SK-N-MC (cell line): ENCODE data around the gene KCNQ1OT1.

Source experiments
- DNase-seq: peaks from one replicate; pipeline ENCODE4 v3.0.0-alpha.2; 2011; ENCODE audit warnings: low read depth, low spot score
- H3K27ac ChIP-seq: fragments of 200-600 bp; sonication (generic); 2 replicates; pipeline ENCODE4 v1.5.1; 2016; ENCODE audit warnings: mixed run types
- H3K36me3 ChIP-seq: fragments of 200-600 bp; sonication (generic); 2 replicates; pipeline ENCODE4 v1.6.1; 2017; ENCODE audit warnings: antibody characterized with exemption, low read length, mixed read lengths; ENCODE audit not compliant: insufficient read depth
- H3K4me3 ChIP-seq: fragments of 200-600 bp; sonication (generic); 2 replicates; pipeline ENCODE4 v1.5.1; 2016
- H3K9ac ChIP-seq: fragments of 200-600 bp; sonication (generic); 2 replicates; pipeline ENCODE4 v1.8.0; 2017; ENCODE audit warnings: mixed run types, mixed read lengths; ENCODE audit not compliant: insufficient read length
- H3K9me3 ChIP-seq: fragments of 200-600 bp; sonication (generic); 2 replicates; pipeline ENCODE4 v1.6.1; 2017; ENCODE audit warnings: low read depth, mild to moderate bottlenecking, antibody characterized with exemption, low read length, moderate library complexity, mixed read lengths
- EZH2 ChIP-seq: fragments of 200-600 bp; sonication (generic); IDR thresholded peaks from one replicate; pipeline ENCODE4 v1.6.1; 2017; ENCODE audit warnings: antibody characterized with exemption
- FOXP2 ChIP-seq: optimal IDR thresholded peaks from 2 replicates; pipeline ENCODE3; 2011; ENCODE audit warnings: mild to moderate bottlenecking, moderate library complexity; ENCODE audit not compliant: insufficient read depth; ENCODE audit errors: extremely low read length, control extremely low read depth
- POLR2AphosphoS5 ChIP-seq: IDR thresholded peaks from 2 replicates; pipeline ENCODE4 v1.6.1; 2012; ENCODE audit warnings: mild to moderate bottlenecking, low read depth, low read length, borderline replicate concordance

Gene KCNQ1OT1

DNA sequence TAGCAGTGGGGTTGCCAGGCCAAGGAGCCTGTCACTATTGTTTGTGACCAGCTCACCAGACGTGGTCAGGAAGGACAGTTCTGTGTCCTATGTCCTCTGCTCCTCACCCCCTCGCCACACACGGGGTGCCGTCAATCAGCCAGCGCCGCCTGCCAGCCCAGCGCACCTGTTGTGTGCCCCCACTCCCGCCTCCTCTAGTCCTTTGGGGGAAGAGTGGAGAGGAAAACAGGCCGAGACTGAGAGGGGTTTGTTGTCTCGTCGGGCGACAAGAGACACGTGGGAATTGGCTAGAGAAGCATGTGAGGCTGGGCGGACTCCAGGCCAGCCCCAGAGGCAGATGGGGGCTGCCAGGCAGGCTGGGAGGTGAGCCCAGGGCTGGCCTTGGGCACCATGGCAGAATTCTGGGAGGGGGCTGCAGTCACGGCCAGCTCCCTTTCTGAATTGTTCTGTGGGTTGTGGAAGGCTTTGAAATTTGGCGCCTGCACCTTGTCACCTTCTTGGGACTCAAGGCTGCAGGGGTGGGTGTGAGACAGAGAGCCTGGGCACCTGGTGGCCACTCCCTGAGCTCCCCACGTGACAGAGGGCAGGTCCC is 3.1 kb upstream of the KCNQ1OT1 start:
- peak overlapping the region; percentile 86 for H3K27ac ChIP-seq
- no peak for DNase-seq
- no peaks in the 10 kb centered on the region for H3K36me3 ChIP-seq
- H3K9ac ChIP-seq = peak overlapping the region; percentile 48
- peak overlapping the region; percentile 51; the same call in 1 of the 2 replicates for H3K4me3 ChIP-seq
- no peaks in the 10 kb centered on the region for H3K9me3 ChIP-seq
- no peak for TF ChIP-seq FOXP2
- no peak for TF ChIP-seq POLR2AphosphoS5
- TF ChIP-seq EZH2 = no peak

DNA sequence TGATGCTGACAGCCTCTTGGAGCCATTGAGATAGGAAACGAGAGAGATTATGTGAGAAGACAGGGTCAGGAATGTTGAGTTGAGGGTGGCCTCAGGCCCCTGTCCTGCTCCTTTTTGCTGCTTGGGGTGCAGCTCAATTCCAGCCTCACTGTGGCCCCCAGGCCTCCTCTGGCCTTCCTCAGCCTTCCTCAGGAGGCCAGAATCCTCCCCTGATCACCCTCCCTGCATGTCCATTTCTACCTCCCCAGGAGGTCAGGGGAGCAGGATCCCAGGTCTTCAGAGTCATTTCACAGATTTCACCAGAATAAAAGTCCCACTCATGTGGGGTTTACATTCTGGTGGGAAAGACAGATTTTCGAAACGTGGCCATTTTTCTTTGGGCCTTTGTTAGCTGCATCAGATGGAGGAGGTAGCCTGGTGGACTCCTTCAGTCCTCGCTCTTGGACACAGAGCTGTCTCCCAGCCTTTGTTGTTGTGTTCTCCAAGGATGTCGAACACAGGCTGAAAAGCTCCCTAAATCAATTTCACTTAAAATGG is 2.2 kb upstream of the KCNQ1OT1 start:
- Histone ChIP-seq H3K4me3 (no peak overlapping the region), H3K9ac (no peak overlapping the region), H3K36me3 (no peaks in the 10 kb centered on the region), H3K9me3 (no peaks in the 10 kb centered on the region), H3K27ac (peak overlapping the region; percentile 86)
- TF ChIP-seq EZH2 (no peak), POLR2AphosphoS5 (no peak), FOXP2 (no peak)
- DNase-seq = no peak

DNA sequence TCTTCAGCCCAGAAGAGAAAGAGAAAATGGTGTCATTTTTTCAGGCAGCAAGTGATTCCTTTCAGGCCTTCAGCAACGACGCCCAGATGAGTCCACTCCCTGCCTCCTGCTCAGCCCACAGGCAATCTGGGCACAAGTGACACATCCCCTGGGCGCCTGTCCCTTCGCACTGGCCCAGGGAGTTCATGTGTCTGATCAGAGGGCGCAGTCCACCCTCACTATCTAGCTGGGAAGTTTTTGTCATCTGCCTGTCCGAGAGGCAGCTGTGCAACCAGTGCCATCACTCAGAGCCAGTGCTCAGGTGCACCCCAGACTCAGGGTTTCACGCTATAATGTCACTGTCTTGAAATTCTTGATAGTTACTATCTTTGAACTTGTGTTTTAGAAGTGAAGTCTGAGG is 1.4 kb upstream of the KCNQ1OT1 start:
- Histone ChIP-seq H3K27ac (peak overlapping the region; percentile 86), H3K4me3 (no peak overlapping the region), H3K9me3 (no peaks in the 10 kb centered on the region), H3K9ac (no peak overlapping the region), H3K36me3 (peaks cover 5% of the 10 kb centered on the region; the same call in 1 of the 2 replicates)
- no peak for DNase-seq
- TF ChIP-seq POLR2AphosphoS5 (no peak), FOXP2 (no peak), EZH2 (no peak)

DNA sequence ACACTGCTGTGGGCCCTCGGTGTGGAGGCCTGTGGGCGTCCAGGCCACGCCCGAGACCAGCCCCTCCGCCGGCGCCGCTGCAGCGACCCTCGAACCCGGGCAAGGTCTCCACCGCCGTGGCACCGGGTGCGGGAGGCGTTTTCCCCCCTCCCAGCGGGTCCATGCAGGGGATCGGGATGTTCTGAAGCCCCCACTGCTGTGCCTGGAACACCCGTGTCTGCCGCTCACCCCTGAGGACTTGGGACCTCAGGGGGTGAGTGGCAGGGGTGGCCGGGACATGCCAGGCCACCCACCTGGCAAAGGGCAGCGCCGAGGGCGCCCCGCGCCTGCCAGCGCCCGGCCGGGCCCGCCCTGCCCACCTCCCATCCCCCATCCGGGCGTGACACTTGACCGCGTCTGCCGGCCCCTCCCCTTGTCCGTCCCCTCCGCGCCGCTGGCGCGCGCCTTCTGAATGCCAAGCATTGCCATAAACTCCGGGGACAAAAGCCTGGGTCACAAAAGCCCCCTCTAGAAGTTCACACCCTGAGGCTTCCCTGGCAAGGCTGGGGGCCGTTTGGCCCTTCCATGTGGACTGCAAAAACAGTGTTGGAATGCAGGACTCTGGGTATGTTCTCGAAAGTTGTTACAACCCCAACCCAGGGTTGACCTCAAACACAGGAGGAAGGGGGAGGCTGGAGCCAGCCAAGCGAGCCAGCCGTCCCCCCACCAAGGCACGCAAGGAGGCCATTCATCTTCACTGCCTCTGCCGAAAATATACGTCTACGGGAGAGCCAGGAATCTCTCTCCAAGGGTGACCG is 819 bp upstream of the KCNQ1OT1 start:
- peak overlapping the region; percentile 77 for H3K4me3 ChIP-seq
- DNase-seq = no peak
- TF ChIP-seq EZH2 (no peak), POLR2AphosphoS5 (no peak), FOXP2 (no peak)
- H3K36me3 ChIP-seq = peaks cover 5% of the 10 kb centered on the region; the same call in 1 of the 2 replicates
- peak overlapping the region; percentile 77 for H3K9ac ChIP-seq
- H3K9me3 ChIP-seq = no peaks in the 10 kb centered on the region
- H3K27ac ChIP-seq = peak overlapping the region; percentile 86

DNA sequence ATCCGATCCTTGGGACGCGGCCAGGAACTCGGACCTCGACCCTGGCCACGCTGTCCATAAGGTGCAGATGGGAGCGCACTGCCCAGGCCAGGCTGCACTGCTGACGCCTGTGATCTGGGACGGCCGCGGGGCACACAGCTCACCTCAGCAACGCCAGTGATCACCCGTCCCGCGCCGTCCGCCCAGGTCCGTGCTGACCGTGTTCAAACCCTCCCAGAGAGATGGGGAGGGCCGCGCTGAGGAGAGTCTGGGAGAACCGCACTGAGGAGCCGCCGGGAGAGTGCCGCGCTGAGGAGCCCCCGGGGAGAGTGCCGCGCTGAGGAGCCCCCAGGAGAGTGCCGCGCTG is 636 bp downstream of the KCNQ1OT1 start:
- Histone ChIP-seq H3K36me3 (peaks cover 5% of the 10 kb centered on the region; the same call in 1 of the 2 replicates), H3K9ac (peak overlapping the region; percentile 79), H3K9me3 (no peaks in the 10 kb centered on the region), H3K4me3 (peak overlapping the region; percentile 77), H3K27ac (no peak overlapping the region)
- TF ChIP-seq EZH2 (no peak), FOXP2 (no peak), POLR2AphosphoS5 (no peak)
- no peak for DNase-seq

DNA sequence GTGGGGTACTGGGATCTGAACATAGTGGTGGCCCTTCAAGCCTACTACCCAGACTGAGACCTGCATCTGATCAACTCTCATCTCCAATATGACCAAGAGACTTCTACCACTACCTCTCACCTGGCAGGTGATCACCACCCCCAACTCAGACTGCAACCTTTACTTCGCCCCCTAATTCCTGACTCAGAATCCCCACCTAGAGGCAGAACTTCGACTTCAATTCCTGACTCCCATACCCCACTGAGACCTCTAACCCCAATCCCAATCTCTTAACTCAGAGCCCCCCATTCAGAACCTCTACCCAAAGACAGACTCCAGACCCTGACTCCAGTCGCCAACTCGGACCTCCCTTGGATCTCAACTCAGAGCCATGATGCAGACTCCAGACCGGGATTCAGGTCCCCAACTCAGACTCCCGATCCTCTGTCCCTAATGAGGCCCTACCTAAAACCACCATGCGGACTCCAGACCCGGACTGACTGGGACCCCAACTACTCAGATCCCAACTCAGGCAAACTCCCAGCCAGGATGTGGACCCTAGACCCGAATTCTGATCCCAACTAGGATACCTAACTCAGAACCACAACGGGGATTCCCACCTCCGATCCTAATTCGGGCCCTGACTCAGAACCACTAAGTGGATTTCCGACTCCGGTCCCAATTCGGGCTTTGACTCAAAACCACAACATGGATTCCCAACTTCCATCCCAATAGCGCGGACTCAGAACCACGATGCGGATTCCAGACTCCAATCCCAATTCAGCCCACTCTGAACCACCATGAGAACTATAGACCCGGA is 1.2 kb downstream of the KCNQ1OT1 start:
- Histone ChIP-seq H3K9ac (peak overlapping the region; percentile 79), H3K36me3 (peaks cover 5% of the 10 kb centered on the region; the same call in 1 of the 2 replicates), H3K4me3 (peak overlapping the region; percentile 77), H3K9me3 (no peaks in the 10 kb centered on the region), H3K27ac (no peak overlapping the region)
- no peak for DNase-seq
- no peak for TF ChIP-seq EZH2

DNA sequence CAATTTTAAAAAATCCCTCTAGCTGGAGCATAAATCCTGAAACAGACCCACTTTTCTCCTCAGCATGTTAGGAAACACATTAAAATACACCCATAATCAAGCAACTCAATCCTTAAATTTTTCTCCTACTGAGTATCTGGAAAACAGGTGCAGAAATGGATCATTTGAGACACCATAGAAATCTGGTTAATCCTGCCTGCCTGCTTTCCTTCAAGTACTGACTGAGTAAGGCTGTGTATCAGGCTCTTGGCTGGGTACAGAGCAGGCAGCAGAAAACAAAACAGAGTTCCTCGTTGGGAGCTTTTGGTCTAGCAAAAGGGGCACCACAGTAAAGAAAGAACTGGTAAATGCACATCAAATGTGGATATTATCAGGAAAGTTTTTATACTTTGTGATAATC is 1.9 kb downstream of the KCNQ1OT1 start:
- H3K4me3 ChIP-seq = peak overlapping the region; percentile 77
- H3K9me3 ChIP-seq = no peaks in the 10 kb centered on the region
- TF ChIP-seq EZH2 (no peak), FOXP2 (no peak), POLR2AphosphoS5 (no peak)
- no peak for DNase-seq
- no peak overlapping the region for H3K27ac ChIP-seq
- H3K36me3 ChIP-seq = peaks cover 5% of the 10 kb centered on the region; the same call in 1 of the 2 replicates
- H3K9ac ChIP-seq = peak overlapping the region; percentile 79

DNA sequence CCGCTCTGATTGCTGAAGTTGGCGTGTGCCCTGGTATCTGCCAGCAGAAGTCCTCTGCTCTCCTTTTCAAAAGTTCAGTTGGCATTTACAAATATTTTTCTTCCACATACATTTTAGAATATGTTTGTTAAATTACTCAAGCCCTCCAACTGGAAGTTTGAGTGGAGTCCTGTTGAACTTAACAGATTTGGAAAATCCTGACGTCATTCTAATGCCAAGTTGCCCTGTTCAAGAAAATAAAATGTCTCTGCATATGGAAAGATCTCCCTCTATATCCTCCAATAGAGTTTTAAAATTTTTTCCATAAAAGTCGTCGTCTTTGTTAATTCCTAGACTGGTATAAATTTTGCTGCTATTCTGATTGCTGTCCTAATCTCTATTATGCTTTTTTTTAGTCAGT is 3.3 kb downstream of the KCNQ1OT1 start:
- DNase-seq = no peak
- H3K27ac ChIP-seq = no peak overlapping the region; the same call in 1 of the 2 replicates
- H3K36me3 ChIP-seq = peaks cover 5% of the 10 kb centered on the region; the same call in 1 of the 2 replicates
- peak overlapping the region; percentile 77; the same call in 1 of the 2 replicates for H3K4me3 ChIP-seq
- no peaks in the 10 kb centered on the region for H3K9me3 ChIP-seq
- TF ChIP-seq EZH2 = no peak
- TF ChIP-seq FOXP2 = no peak
- TF ChIP-seq POLR2AphosphoS5 = no peak
- H3K9ac ChIP-seq = no peak overlapping the region
